Pancreas (tissue), 10 donors: ENCODE results near the gene KHNYN. TPM values are rescaled to one million over a fixed set of nuclear protein-coding genes. Genes with fewer than 3 reads are reported as not detected.

Experiments
- ATAC-seq, 4 donors: fragments of 200-7000 bp; cut with Tn5 transposase; one replicate each; pipeline versions ENCODE4 v1.8.0 to v1.9.1; 2020; ENCODE audit warnings: mild to moderate bottlenecking in 4 of 4, moderate library complexity in 4 of 4
- DNase-seq, 6 donors: peaks; one replicate each; pipeline ENCODE4 v3.0.0-alpha.2; 2020
- FAIRE-seq: peaks from 2 replicates; lab custom pipeline; 2012; peaks lifted over from hg19 to GRCh38; lab: Jason Lieb, UNC
- H3K27ac ChIP-seq, 4 donors: fragments of 200-600 bp; sonication (generic); 1 replicate in 3 of 4; 2 replicates in 1 of 4; pipeline versions ENCODE4 v1.5.0 to v1.8.0; 2020
- H3K27me3 ChIP-seq, 4 donors: fragments of 200-600 bp; one replicate each; pipeline ENCODE4 v1.8.0; 2021
- H3K36me3 ChIP-seq, 3 donors: fragments of 200-600 bp; sonication (generic) in 1 of 3; one replicate each; pipeline versions ENCODE4 v1.5.0 to v1.8.0; 2020 to 2021
- H3K4me1 ChIP-seq, 3 donors: fragments of 200-600 bp; one replicate each; pipeline ENCODE4 v1.8.0; 2021
- H3K4me3 ChIP-seq, 4 donors: fragments of 200-600 bp; sonication (generic) in 2 of 4; one replicate each; pipeline versions ENCODE4 v1.5.0 to v1.8.0; 2020 to 2021
- H3K9me3 ChIP-seq, 4 donors: fragments of 200-600 bp; one replicate each; pipeline ENCODE4 v1.8.0; 2021
- CTCF ChIP-seq, 4 donors: fragments of 200-600 bp; sonication (generic) in 3 of 4; IDR thresholded peaks; one replicate each; pipeline versions ENCODE4 v1.5.0 to v1.8.0; 2021; ENCODE audit warnings: antibody characterized with exemption in 4 of 4
- WGBS, 2 donors: extraction: QIAGEN DNeasy Blood & Tissue Kit; methylation state at CpG; one replicate each; pipeline ENCODE4 v1.1.7; 2013; 5-methylcytosine and 5-hydroxymethylcytosine counted together
- intact Hi-C, 3 donors: fragments of 100-400 bp; cut with DNase I; formaldehyde crosslinking; loops; one replicate each; pipeline versions ENCODE4 v1.11.1 to v1.14.2; 2022
- polyA plus RNA-seq, 2 donors: library from polyadenylated mRNA; stranded (reverse); fragments of 200-250 nt; gene quantifications; one replicate each; pipeline ENCODE4 v1.2.3, GENCODE V29; 2013
- total RNA-seq, 6 donors: library from RNA; stranded (reverse); fragmentation: NEBNext Ultra II Directional in 4 of 6; extraction: Animal tissue kit (Norgen Biotek cat#: 25700) in 4 of 6; gene quantifications; one replicate each; pipeline versions ENCODE4 v1.2.1 to v1.2.4, GENCODE V29; 2021 to 2023
- donor health status: healthy with polysubstance abuse.
- donor health status: DM: no; HTN: no; CAD: no; lungs with moderate emphysema.
- donor health status: DM: no; HTN: no; CAD: no.
- donor health status: control.
- donor health status: control.
- donor health status: Bipolar disorder and iron deficiency.
- donor health status: DM: yes; HTN: yes; CAD: no.
- donor health status: DM: no; HTN: no; CAD: no.
- donor health status: DM: no; HTN: no; CAD: no.
- donor health status: DM: yes; HTN: yes; CAD: no.

KHNYN gene
- total and polyA plus RNA-seq, 8 donors = 21.8 to 42.9 (median 26.8) TPM

- Histone ChIP-seq H3K36me3 (peaks cover 0 to 11% (median 3%) of the 10 kb centered on the region in 3 donors), H3K4me1 (peaks cover 11 to 50% (median 48%) of the 10 kb centered on the region in 3 donors), H3K9me3 (no peaks in the 10 kb centered on the region), H3K4me3 (peak overlapping the region; percentile 58 to 78 (median 70)), H3K27me3 (no peaks in the 10 kb centered on the region), H3K27ac (peak overlapping the region; percentile 88 to 96 (median 94))
- 0 to 2% methylated on average over 22 to 28 of the region's 28 CpGs for WGBS, 2 donors
- no peak for FAIRE-seq
- intact Hi-C loops = loop anchor here (5.0 to 10.0 kb wide), 3 partner anchors 58 to 98 kb away; partner anchors contain the start of genes ADCY4 (in 1 of the 3) and RIPK3 (in 1 of the 3)
- TF ChIP-seq CTCF (IDR thresholded peaks at IDR 0.05) = no peak
- peak; percentile 67 to 86 (median 78) for DNase-seq
- peak; percentile 72 to 77 (median 75) for ATAC-seq
These were observed 458 bp downstream of the KHNYN start for GRCh38 chr14:24430143-24430681.

- Histone ChIP-seq H3K4me1 (peaks cover 7 to 43% (median 41%) of the 10 kb centered on the region in 3 donors), H3K9me3 (no peaks in the 10 kb centered on the region), H3K27me3 (no peaks in the 10 kb centered on the region), H3K27ac (peak overlapping the region; percentile 88 to 96 (median 94)), H3K36me3 (peaks cover 0 to 11% (median 3%) of the 10 kb centered on the region in 3 donors), H3K4me3 (peak overlapping the region; percentile 58 to 78 (median 70))
- WGBS, 2 donors = 11 to 13% methylated on average over 18 to 19 of the region's 19 CpGs
- ATAC-seq (peak in 3 of 4 donors; percentile 15 to 47 (median 24)), DNase-seq (peak; percentile 23 to 75 (median 46)), FAIRE-seq (no peak)
- TF ChIP-seq CTCF (IDR thresholded peaks at IDR 0.05) = no peak
- intact Hi-C loops = loop anchor here (5.0 to 10.0 kb wide), 3 partner anchors 59 to 99 kb away; partner anchors contain the start of genes ADCY4 (in 1 of the 3) and RIPK3 (in 1 of the 3)
These were observed 1.2 kb downstream of the KHNYN start for GRCh38 chr14:24430682-24431568.

- intact Hi-C loops = loop anchor here (5.0 to 10.0 kb wide), 3 partner anchors 59 to 99 kb away; partner anchors contain the start of genes ADCY4 (in 1 of the 3) and RIPK3 (in 1 of the 3)
- Histone ChIP-seq H3K36me3 (peaks cover 0 to 11% (median 7%) of the 10 kb centered on the region in 3 donors), H3K27me3 (no peaks in the 10 kb centered on the region), H3K4me3 (peak overlapping the region in 2 of 4 donors; percentile 74 to 78), H3K9me3 (no peaks in the 10 kb centered on the region), H3K4me1 (peaks cover 0 to 37% (median 33%) of the 10 kb centered on the region in 3 donors), H3K27ac (peak overlapping the region in 2 of 4 donors; percentile 92 to 96)
- FAIRE-seq (no peak), DNase-seq (peak; percentile 87 to 95 (median 92)), ATAC-seq (peak; percentile 59 to 79 (median 71))
- TF ChIP-seq CTCF (IDR thresholded peaks at IDR 0.05) = peak; percentile 86 to 90 (median 89)
- 28% methylated on average over 15 of the region's 15 CpGs for WGBS, 2 donors
These were observed 2.0 kb downstream of the KHNYN start for GRCh38 chr14:24431569-24432258.

GRCh38 chr14:24432259-24433131, 2.7 kb downstream of the KHNYN start:
- intact Hi-C loops = loop anchor here (5.0 to 10.0 kb wide), 3 partner anchors 60 to 100 kb away; partner anchors contain the start of genes ADCY4 (in 1 of the 3) and RIPK3 (in 1 of the 3)
- peaks cover 0 to 18% (median 11%) of the 10 kb centered on the region in 3 donors for H3K36me3 ChIP-seq
- ATAC-seq = no peak

More at GRCh38 chr14:24432259-24433131, 2.7 kb downstream of the KHNYN start:
- peak in 4 of 6 donors; percentile 23 to 82 (median 53) for DNase-seq
- 71 to 80% methylated on average over 22 to 24 of the region's 24 CpGs for WGBS, 2 donors
- no peak overlapping the region for H3K27ac ChIP-seq
- H3K4me3 ChIP-seq = no peak overlapping the region
- peaks cover 0 to 29% (median 29%) of the 10 kb centered on the region in 3 donors for H3K4me1 ChIP-seq
- FAIRE-seq = no peak
- no peaks in the 10 kb centered on the region for H3K27me3 ChIP-seq
- no peaks in the 10 kb centered on the region for H3K9me3 ChIP-seq
- TF ChIP-seq CTCF (IDR thresholded peaks at IDR 0.05) = no peak
